T-helper 2 cell (primary cell): Measurements from ENCODE around the gene NOTCH2NLA.
"Not testable (repeated sequence)": the region's sequence is repeated elsewhere in the genome, so short reads cannot be mapped to it uniquely, and the experiment has no call there.

Experiments used
- DNase-seq, 5 experiments: peaks; one replicate each; pipeline versions ENCODE4 v3.0.0 to v3.0.0-alpha.2; 2012 to 2022
- total RNA-seq, 2 donors: gene quantifications; one replicate each; lab custom pipeline; 2026; lab: John Stamatoyannopoulos, UW

The NOTCH2NLA gene
- total RNA-seq = 1.6 to 2.1 reads per million in 2 donors

GRCh38 chr1:146228710-146229477, at the start of gene NOTCH2NLA:
TSS of gene NOTCH2NLA (minus strand) at chr1:146229021. CDS start at chr1:146189337, 39,684 bp downstream.
- DNase-seq = peak; percentile 0 to 61 (median 37)

DNA sequence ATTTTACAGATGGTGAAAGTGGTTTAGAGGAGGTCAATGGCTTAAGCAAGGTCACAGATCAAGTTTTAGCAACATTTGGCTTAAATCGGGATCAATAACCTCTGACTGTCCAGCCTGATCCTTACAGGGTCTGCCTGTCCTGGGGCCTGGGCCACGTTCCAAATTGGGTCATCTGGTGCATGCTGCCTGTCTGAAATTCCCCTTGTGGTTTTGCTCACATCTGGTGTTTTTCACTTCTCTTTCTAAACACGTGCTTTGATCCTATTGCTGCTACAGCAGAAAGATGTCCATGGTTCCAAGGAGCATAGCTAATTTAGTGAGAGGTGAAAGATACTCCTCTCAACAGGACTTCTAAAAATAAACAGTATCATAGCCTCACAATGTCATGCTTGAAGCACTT, 49.5 kb upstream of the NOTCH2NLA start:
- DNase-seq = not testable (repeated sequence)

DNA sequence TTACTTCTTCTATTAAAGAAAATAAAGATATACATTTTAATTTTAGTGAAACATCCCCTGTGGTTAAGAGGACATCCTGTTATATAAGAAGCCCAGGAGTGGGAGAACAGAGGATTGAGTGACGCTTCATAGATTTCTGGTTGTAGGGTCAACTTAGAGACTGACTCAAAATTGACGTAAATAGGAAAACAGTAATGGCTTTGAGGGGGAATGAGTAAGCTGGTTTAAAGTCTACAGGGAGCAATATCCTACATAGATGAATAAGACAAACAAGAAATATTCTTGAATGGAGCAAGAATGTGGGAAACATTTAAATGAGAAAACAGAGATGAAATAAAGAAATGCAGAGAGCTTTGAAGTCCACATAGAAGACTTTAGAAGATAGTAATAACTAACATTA, 48.3 kb upstream of the NOTCH2NLA start:
- DNase-seq = not testable (repeated sequence)

DNA sequence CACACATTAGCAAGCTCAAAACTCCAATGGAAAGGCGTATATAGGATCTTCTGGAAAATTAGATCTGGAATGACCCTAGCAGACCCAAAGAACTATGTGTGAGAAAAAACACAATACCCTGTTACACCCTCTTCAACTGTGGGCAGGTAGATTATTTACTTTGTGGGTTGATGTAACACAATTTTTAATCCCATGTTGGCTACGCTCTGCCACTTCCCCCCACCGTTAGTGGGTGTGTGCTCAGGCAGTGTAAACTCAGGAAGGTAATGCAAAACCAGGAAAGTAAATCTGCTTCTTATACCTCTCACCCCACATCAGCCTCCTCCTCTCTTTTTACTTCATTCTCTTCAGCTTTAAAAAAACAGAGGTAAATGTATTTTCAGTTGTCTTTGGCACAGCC, 45.3 kb upstream of the NOTCH2NLA start:
- DNase-seq = not testable (repeated sequence)

GRCh38 chr1:146273194-146273593, 44.4 kb upstream of the NOTCH2NLA start:
- not testable (repeated sequence) for DNase-seq

DNA sequence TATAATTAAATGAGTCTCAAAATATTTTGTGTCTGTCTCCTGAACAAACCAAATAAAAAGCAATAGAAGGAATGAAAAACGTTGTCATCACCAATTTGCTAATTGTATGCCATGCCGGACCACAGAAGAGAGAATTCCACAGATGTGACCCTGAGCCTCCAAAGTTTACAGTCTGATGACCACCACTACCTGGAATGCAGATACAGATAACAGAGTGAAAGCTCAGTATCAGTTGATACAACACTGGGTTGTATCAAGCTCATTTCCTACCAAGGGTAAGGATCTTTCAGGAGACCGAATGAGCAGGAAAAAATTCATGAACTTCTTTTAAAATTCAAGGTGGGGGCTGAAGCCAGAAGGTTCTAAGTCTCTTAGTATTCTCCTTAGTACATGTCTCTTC, 43.9 kb upstream of the NOTCH2NLA start:
- DNase-seq = not testable (repeated sequence)

DNA sequence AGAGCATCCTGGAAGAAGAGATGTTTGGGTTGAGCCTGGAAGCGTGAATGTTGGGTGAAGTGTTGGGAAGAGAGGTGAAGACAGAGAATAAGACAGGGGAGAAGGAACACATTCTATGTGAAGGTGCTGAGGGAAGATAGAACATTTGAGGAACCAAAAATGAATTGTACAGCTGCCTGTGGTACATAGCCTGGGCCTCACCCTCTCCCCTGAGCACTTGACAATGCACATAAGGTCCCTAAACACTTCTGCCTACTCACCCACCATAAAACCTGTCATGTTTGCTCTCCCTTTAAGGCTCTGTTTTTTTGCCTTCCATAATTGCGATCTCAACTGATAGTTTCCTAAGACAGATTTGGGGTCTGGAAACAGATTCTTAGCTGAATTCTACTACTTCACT, 43.2 kb upstream of the NOTCH2NLA start:
- DNase-seq = not testable (repeated sequence)

GRCh38 chr1:146270129-146270528, 41.3 kb upstream of the NOTCH2NLA start:
- DNase-seq = not testable (repeated sequence)

DNA sequence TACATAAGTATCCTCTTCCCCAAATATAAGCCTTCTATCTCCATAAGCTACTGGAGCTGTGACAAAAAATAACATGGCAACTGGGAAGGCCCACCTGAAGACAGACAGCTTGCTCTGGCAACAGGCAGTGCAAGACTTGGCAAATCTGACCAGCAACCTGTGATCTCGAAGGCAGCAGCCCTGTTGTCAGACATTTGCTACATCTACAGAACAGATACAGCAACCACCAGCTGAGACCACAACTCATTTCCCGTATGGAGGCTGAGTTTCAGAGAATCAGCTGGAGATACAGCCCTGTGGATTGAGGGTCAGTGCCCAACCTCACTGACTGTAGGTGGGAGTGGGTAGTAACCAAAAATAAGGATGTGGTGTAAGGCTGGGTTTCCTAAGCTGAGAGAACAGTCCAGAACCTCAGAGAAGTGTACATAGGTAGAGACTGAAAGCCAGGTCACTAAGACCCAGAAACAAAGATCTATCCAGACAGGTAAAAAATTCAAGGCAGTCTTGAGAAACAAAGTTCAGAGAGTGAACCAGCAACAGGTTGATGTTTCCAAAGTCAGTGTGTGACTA, 37.4 kb upstream of the NOTCH2NLA start:
- not testable (repeated sequence) for DNase-seq

- not testable (repeated sequence) for DNase-seq
These were observed 35.9 kb upstream of the NOTCH2NLA start for GRCh38 chr1:146264761-146265160.

DNA sequence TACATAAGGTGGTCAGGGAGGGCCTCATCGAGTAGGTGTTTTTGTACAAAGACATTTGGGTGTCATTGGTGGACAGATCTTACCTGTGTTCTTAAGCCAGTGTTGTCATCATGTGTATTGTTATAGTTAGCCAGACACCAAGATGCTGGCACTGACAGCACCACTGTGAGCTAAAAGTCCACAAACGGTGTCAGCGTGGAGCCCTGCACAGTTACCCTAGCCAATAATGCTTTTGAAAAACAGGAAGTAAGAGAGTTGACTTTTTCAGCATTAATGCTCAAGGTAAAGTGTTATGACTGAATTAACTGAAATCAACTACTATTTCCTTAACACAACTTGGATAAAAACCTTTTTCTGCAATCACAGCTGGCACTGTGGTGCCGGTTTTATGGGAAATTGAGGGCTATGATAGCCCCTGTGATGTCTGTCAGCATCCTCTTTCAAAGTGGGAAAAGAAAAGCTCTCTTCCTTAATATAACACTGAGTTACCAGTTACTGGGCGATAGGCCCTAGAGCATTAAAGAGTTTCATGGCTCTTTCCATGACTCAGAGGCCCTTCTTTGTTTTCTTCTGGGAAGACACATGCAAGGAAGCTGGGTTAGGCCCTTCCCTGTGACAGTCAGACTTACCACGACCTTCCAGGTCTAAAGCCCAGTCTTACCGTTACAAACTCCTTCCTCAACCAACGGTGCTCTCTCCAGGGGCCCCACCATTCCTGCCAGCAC, 31.3 kb upstream of the NOTCH2NLA start:
- DNase-seq = not testable (repeated sequence)

- DNase-seq = not testable (repeated sequence)
These were observed 29.3 kb upstream of the NOTCH2NLA start for GRCh38 chr1:146257992-146258552.

- not testable (repeated sequence) for DNase-seq
These were observed 25.9 kb upstream of the NOTCH2NLA start for GRCh38 chr1:146254569-146255197.

DNA sequence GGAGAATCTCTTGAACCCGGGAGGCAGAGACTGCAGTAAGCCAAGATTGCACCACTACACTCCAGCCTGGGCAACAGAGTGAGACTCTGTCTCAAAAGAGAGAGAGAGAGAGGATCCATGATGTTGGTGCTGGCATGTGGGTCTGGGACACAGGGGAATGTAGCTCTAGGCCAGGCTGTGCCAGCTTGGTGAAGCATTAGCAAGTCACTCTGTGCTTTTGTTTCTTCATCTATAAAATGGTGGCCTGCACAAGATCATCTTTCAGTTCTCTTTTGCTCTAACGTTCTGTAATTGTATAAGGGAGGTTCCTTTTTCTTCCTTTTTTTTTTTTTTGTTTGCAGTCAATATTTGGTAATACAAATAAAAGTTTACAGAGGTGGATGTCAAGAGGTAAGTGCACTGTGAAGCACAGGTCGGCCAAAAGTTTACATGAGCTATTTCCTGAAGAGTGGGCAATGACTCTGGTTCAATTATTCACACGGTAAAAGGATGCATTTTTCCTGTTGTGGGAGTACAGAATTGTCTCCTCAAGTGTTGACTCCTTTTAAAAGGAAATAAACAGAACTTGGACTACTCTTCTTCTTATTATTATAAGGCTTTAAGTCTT, 24.5 kb upstream of the NOTCH2NLA start:
- not testable (repeated sequence) for DNase-seq

GRCh38 chr1:146251523-146251922, 22.7 kb upstream of the NOTCH2NLA start:
- not testable (repeated sequence) for DNase-seq

DNA sequence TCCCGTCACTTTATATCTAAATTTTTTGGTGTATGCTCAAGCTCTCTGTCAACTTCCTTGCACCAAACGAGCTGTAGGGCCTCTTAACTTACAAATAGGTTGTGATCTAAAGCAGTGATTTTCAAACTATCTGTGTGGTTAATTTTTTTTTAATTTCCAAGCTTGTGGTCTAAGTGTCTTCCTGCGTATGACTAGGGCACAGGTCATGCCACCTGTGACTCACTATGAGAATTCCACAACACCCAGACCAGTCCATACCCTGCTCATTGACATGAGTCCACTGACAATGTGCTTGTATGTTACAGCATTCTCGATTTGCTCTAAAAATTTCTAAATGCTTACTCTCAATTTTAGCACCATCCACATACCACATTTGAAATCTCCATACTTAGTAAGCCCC, 19.8 kb upstream of the NOTCH2NLA start:
- DNase-seq = not testable (repeated sequence)

- DNase-seq = not testable (repeated sequence)
These were observed 7.8 kb upstream of the NOTCH2NLA start for GRCh38 chr1:146236626-146237025.

DNA sequence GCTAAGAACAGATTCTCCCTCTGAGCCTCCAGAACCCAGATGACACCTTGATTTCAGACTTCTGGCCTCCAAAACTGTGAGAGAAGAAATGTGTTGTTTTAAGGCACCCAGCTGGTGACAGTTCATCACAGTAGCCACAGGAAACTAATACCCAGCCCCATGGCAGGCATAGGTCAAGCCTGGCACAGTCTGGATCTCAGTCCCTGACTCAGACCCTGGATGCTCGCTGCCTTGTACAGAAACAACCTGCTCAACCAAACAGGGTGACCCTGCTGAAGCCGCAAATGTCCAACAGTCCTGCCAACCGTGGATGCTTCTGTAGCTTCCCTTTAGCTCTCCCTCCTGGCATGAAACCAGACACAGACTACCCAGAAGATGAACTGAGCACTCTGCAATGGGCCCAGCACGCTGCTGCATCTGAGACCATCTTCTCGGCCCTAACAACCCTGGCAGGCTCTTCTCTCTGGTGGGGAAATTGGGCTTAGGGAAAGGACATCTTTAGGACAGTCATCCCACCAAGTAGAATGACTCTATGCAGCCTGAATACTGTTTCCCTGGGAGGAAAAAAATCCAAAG, 7.3 kb upstream of the NOTCH2NLA start:
- DNase-seq = not testable (repeated sequence)

DNA sequence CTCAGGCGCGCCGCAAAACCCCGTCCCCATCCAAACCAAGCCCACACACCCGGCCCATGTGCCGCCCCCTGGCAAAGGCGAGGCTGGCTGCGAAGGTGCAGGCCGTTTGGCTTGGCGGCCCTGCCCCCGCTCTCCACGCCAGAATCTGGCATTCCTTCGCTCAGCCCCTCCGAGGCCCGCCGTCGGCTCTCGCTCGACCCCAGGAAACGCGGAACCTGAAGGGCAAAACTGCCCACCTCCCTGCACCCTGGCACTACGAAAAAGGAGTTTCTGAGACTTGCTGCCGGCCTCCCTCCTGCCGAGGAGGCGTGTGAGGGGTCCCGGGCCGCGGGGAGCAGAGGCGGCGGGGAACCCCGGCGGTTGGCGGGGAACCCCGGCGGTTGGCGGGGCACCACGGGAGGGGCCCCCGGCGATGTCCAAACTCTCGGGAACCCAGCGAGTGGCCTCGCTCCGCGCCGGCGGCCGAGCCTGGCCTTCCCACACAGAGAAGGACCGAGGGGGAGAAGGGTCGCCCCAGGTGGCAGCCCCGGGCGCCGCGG, 608 bp downstream of the NOTCH2NLA start:
- DNase-seq = peak in 2 of 5 experiments; percentile 2 to 14

- not testable (repeated sequence) for DNase-seq
These were observed 54.3 kb downstream of the NOTCH2NLA start for GRCh38 chr1:146174531-146174930.

DNA sequence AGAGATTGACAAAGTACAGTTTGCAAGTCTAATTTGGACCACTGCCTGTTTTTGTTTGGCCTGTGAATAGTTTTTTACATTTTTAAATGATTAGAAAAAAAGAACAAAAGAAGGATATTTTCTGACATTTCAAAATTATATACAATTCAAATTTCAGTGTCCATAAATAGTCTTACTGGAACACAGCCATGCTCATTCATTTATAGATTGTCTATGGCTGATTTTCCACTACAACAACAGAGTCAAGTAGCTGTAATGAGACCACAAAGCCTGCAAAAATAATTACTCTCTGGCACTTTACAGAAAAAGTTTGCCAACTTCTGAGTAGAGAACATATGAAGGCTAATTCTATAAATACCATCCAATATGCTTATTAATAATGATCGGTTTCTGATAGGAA, 61.1 kb downstream of the NOTCH2NLA start:
- not testable (repeated sequence) for DNase-seq
